ENCODE measurements around the gene RXFP4. TPM values are rescaled to one million over a fixed set of nuclear protein-coding genes. Genes with fewer than 3 reads are reported as not detected.

RXFP4 gene
- total and polyA plus RNA-seq, 10 donors, result 0.06 to 0.88 TPM; not detected in 8

DNA sequence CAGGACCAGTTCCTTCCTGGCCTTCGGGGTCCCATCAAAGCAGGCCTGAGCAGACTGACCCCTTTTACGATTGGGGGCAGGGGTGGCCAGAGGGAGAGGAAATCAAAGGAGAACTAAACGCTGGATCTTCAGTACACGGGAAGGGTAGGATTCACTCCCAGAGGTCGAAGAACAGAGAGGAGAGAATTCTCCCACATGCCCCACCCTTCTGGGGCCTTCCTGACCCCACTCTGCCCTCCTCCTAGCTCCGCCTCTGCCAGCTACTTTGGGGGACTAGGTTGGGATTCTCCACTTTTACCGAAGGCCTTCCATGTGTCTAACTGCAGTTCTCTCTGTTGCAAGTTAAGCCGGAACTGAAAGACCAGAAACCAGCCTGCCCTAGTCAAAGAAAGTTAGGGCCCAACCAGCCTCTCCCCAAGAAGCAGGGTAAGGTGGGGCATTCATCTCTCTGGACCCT lies 37.6 kb downstream of the RXFP4 start:
- 0 to 1% (median 1%) methylated on average over 8 of the region's 8 CpGs for WGBS, 5 donors
- Histone ChIP-seq H3K9me3 (no peaks in the 10 kb centered on the region), H3K36me3 (peaks cover 0 to 25% (median 0%) of the 10 kb centered on the region in 6 donors), H3K4me3 (peak overlapping the region; percentile 75 to 98 (median 90)), H3K27me3 (replicated peaks in 1 of 7) (no peaks in the 10 kb centered on the region), H3K4me1 (peaks cover 57 to 92% (median 81%) of the 10 kb centered on the region in 6 donors), H3K27ac (peak overlapping the region; percentile 95 to 99 (median 98))
- DNase-seq, result peak; percentile 79
- TF ChIP-seq POLR2A (IDR thresholded peaks at IDR 0.05) (no peak), POLR2AphosphoS5 (IDR thresholded peaks at IDR 0.05) (no peak), CTCF (IDR thresholded peaks at IDR 0.05 in 8 of 11, conservative IDR thresholded peaks at IDR 0.05 in 3 of 11) (no peak)
- intact Hi-C loops (cut with DNase I; ENCODE audit: low total_unique reads), result no loop called here

- Histone ChIP-seq H3K4me1 (peaks cover 49 to 92% (median 81%) of the 10 kb centered on the region in 6 donors), H3K4me3 (peak overlapping the region; percentile 75 to 98 (median 90)), H3K9me3 (no peaks in the 10 kb centered on the region), H3K27ac (peak overlapping the region; percentile 95 to 99 (median 98)), H3K27me3 (replicated peaks in 1 of 7) (no peaks in the 10 kb centered on the region), H3K36me3 (peaks cover 0 to 17% (median 0%) of the 10 kb centered on the region in 6 donors)
- TF ChIP-seq POLR2A (IDR thresholded peaks at IDR 0.05), result no peak
- peak in 2 of 3 donors; percentile 27 to 66 for TF ChIP-seq POLR2AphosphoS5 (IDR thresholded peaks at IDR 0.05)
- intact Hi-C loops (cut with DNase I; ENCODE audit: low total_unique reads), result loop anchor here (5.0 kb wide), 1 partner anchor 37 kb away; the partner anchor contains the start of gene RXFP4
- peak; percentile 82 for DNase-seq
- 6 to 18% (median 11%) methylated on average over 4 of the region's 4 CpGs for WGBS, 5 donors
These were observed 38.3 kb downstream of the RXFP4 start for GRCh38 chr1:155979597-155980343.

GRCh38 chr1:155981266-155982088 lies 40.0 kb downstream of the RXFP4 start:
- H3K4me3 ChIP-seq, result peak overlapping the region in 2 of 8 donors; percentile 1 to 98

DNA sequence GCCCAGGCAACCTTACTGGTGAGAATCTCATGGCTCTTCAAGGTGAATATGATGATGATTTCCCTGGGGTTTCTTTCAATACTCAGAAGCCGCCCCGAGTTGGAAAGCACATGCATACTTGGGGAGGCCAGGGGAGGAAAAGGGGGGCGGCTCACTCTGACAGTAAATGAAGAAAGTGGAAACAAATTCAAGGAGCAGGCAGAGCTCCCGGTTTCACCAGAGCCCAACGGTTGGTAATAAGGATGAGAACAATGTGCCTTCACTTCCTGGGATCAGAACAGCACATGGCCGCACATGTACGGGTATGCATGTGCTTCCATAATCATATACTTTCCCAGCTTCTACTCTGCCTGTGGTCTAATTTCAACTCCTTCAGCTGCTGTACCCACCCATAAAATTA lies 40.7 kb downstream of the RXFP4 start:
- Histone ChIP-seq H3K27me3 (replicated peaks in 1 of 7) (no peaks in the 10 kb centered on the region), H3K9me3 (no peaks in the 10 kb centered on the region), H3K4me1 (peaks cover 41 to 82% (median 65%) of the 10 kb centered on the region in 6 donors), H3K36me3 (peaks cover 0 to 17% (median 0%) of the 10 kb centered on the region in 6 donors), H3K27ac (peak overlapping the region; percentile 95 to 99 (median 98)), H3K4me3 (peak overlapping the region in 1 of 8 donors; percentile 98)
- DNase-seq, result no peak
- TF ChIP-seq CTCF (IDR thresholded peaks at IDR 0.05 in 8 of 11, conservative IDR thresholded peaks at IDR 0.05 in 3 of 11) (no peak), POLR2AphosphoS5 (IDR thresholded peaks at IDR 0.05) (no peak), POLR2A (IDR thresholded peaks at IDR 0.05) (no peak)
- intact Hi-C loops (cut with DNase I; ENCODE audit: low total_unique reads), result loop anchor here (5.0 kb wide), 1 partner anchor 40 kb away; the partner anchor contains the start of gene RXFP4
- WGBS, 5 donors, result 70 to 77% (median 74%) methylated on average over 7 of the region's 7 CpGs

More at GRCh38 chr1:155981266-155982088, 40.0 kb downstream of the RXFP4 start:
- DNase-seq, result peak; percentile 78
- peaks cover 0 to 17% (median 0%) of the 10 kb centered on the region in 6 donors for H3K36me3 ChIP-seq
- H3K27me3 ChIP-seq (replicated peaks in 1 of 7), result no peaks in the 10 kb centered on the region
- peaks cover 41 to 84% (median 68%) of the 10 kb centered on the region in 6 donors for H3K4me1 ChIP-seq
- no peaks in the 10 kb centered on the region for H3K9me3 ChIP-seq
- TF ChIP-seq POLR2A (IDR thresholded peaks at IDR 0.05), result no peak
- TF ChIP-seq POLR2AphosphoS5 (IDR thresholded peaks at IDR 0.05), result peak in 1 of 3 donors; percentile 54
- H3K27ac ChIP-seq, result peak overlapping the region; percentile 95 to 99 (median 98)
- WGBS, 5 donors, result 37 to 45% (median 44%) methylated on average over 6 of the region's 6 CpGs
- intact Hi-C loops (cut with DNase I; ENCODE audit: low total_unique reads), result loop anchor here (5.0 kb wide), 1 partner anchor 39 kb away; the partner anchor contains the start of gene RXFP4
